Thoracic aorta (tissue), 2 donors: ENCODE data around the gene CSF1. TPM values are rescaled to one million over a fixed set of nuclear protein-coding genes. Genes with fewer than 3 reads are reported as not detected.

Experiments
- ATAC-seq: fragments of 150-250 bp; one replicate; pipeline ENCODE4 v1.8.0; 2017; ENCODE audit warnings: low read depth; ENCODE audit not compliant: insufficient number of reproducible peaks, low FRiP score
- DNase-seq: peaks from one replicate; pipeline ENCODE4 v3.0.0-alpha.2; 2020; ENCODE audit warnings: low spot score
- H3K27ac ChIP-seq, 2 donors: fragments of 200-600 bp; sonication (generic); 1 replicate in 1 of 2; 2 replicates in 1 of 2; pipeline ENCODE4 v1.5.1; 2016; ENCODE audit warnings: mild to moderate bottlenecking in 2 of 2, moderate library complexity in 2 of 2
- H3K27me3 ChIP-seq: fragments of 200-600 bp; sonication (generic); replicated peaks from 2 replicates; pipeline ENCODE4 v1.6.0; 2016; ENCODE audit warnings: mild to moderate bottlenecking; ENCODE audit not compliant: insufficient read depth
- H3K36me3 ChIP-seq: fragments of 200-600 bp; sonication (generic); one replicate; pipeline ENCODE4 v1.5.1; 2016
- H3K4me1 ChIP-seq, 2 donors: fragments of 200-600 bp; sonication (generic); 1 replicate in 1 of 2; 2 replicates in 1 of 2; pipeline versions ENCODE4 v1.5.1 to v1.6.0; 2016; ENCODE audit warnings: low read depth in 2 of 2, mild to moderate bottlenecking in 1 of 2; ENCODE audit not compliant: control insufficient read depth in 1 of 2
- H3K4me3 ChIP-seq: fragments of 200-600 bp; sonication (generic); 2 replicates; pipeline ENCODE4 v1.5.1; 2016; ENCODE audit warnings: mild to moderate bottlenecking
- H3K9me3 ChIP-seq: fragments of 200-600 bp; sonication (generic); 2 replicates; pipeline ENCODE4 v1.5.1; 2016
- total RNA-seq, 2 donors: library from RNA; depleted of rRNA; stranded (reverse); fragments of >200 nt; gene quantifications; one replicate each; pipeline versions ENCODE4 v1.1.0 to v1.2.3, GENCODE V29; 2016
- TF ChIP-seq, protein P1 (sequence below): fragments of 200-600 bp; sonication (generic); IDR thresholded peaks from one replicate; pipeline ENCODE4 v1.5.1; 2019; ENCODE audit warnings: antibody characterized with exemption

CSF1 gene
- total RNA-seq, 2 donors from 2014 or later = 146 to 171 TPM

DNA sequence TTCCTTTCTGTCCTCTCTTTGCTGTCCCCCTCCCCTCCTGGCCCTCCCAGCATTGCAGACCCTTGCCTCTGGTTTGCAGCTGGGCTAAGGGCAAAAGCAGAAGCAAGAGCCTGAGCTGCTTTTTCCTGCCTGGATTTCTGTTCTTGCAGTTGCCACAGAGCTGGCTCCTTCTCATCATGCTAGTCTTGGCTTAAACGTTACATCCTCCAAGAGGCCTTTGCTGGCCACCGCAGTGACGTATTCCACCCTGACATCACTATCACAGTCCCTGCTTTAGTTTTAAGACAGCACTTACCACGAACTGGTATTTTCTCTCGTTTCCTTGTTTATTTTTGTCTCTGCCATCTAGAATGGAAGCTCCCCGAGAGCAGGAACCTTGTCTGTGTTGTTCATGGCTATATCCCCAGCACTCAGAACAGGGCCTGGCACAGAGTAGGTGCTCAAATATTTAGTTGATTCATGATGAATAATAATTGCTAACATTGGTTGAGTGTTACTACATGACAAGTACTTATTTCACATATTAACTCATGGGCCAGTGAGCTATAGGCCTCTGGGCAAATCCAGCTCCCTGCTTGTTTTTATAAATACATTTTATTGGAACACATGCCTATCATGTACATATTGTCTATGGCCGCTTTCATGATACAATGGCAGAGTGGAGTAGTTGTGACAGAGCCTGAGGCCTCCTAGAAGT is 13.2 kb upstream of the CSF1 start:
- DNase-seq (no peak), ATAC-seq (no peak)
- H3K36me3 ChIP-seq = no peaks in the 10 kb centered on the region
- no peak overlapping the region for H3K27ac ChIP-seq
- H3K9me3 ChIP-seq = no peaks in the 10 kb centered on the region
- H3K4me3 ChIP-seq = no peak overlapping the region
- peaks cover 6 to 13% of the 10 kb centered on the region in 2 donors for H3K4me1 ChIP-seq
- H3K27me3 ChIP-seq = no peaks in the 10 kb centered on the region
- TF ChIP-seq, protein P1, sequence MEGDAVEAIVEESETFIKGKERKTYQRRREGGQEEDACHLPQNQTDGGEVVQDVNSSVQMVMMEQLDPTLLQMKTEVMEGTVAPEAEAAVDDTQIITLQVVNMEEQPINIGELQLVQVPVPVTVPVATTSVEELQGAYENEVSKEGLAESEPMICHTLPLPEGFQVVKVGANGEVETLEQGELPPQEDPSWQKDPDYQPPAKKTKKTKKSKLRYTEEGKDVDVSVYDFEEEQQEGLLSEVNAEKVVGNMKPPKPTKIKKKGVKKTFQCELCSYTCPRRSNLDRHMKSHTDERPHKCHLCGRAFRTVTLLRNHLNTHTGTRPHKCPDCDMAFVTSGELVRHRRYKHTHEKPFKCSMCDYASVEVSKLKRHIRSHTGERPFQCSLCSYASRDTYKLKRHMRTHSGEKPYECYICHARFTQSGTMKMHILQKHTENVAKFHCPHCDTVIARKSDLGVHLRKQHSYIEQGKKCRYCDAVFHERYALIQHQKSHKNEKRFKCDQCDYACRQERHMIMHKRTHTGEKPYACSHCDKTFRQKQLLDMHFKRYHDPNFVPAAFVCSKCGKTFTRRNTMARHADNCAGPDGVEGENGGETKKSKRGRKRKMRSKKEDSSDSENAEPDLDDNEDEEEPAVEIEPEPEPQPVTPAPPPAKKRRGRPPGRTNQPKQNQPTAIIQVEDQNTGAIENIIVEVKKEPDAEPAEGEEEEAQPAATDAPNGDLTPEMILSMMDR = no peak

DNA sequence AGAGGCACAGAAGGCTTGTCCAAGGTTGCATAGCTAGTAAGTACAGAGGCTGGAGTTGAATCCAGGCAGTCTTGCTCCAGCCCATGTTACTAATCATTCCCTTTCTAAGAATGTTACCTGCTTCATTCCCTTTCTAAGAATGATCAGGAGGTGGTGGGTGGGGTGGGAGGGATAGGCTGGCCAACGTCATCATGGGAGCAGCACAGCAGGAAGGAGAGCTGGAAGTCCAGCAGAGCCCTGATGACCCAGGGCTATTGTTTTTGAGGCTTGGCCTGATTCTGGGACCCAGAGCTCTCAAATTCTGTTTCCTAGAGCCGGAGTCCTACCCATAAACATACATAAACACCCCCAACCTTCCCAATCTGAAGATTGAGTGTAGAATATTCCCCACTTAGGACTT is 11.8 kb upstream of the CSF1 start:
- no peak for ATAC-seq
- Histone ChIP-seq H3K4me3 (no peak overlapping the region), H3K9me3 (no peaks in the 10 kb centered on the region), H3K4me1 (peaks cover 6 to 20% of the 10 kb centered on the region in 2 donors), H3K36me3 (no peaks in the 10 kb centered on the region), H3K27me3 (no peaks in the 10 kb centered on the region), H3K27ac (no peak overlapping the region)
- TF ChIP-seq, protein P1 = no peak
- DNase-seq = no peak

DNA sequence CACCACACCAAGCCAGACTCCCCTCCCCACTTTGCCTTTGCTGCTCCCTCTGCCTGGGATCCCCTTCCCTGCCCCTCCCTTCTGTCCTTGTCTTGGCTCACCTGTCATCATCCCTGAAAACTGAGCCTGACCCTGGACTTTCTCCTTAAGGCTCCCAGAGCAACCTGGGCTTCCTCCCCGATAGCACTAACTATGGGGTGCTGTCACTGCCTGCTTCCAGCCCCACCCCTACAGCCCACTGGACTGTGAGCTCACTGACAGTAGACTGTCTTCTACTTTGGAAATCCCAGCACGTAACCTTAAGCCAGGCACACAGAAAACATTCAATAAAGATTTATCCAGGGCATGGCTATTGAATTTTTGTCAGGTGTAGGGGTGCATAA is 9.5 kb upstream of the CSF1 start:
- DNase-seq (no peak), ATAC-seq (no peak)
- TF ChIP-seq, protein P1 = no peak
- H3K4me1 ChIP-seq = peaks cover 3 to 9% of the 10 kb centered on the region in 2 donors
- H3K9me3 ChIP-seq = no peaks in the 10 kb centered on the region
- H3K27me3 ChIP-seq = no peaks in the 10 kb centered on the region
- no peak overlapping the region for H3K4me3 ChIP-seq
- no peaks in the 10 kb centered on the region for H3K36me3 ChIP-seq
- H3K27ac ChIP-seq = no peak overlapping the region

DNA sequence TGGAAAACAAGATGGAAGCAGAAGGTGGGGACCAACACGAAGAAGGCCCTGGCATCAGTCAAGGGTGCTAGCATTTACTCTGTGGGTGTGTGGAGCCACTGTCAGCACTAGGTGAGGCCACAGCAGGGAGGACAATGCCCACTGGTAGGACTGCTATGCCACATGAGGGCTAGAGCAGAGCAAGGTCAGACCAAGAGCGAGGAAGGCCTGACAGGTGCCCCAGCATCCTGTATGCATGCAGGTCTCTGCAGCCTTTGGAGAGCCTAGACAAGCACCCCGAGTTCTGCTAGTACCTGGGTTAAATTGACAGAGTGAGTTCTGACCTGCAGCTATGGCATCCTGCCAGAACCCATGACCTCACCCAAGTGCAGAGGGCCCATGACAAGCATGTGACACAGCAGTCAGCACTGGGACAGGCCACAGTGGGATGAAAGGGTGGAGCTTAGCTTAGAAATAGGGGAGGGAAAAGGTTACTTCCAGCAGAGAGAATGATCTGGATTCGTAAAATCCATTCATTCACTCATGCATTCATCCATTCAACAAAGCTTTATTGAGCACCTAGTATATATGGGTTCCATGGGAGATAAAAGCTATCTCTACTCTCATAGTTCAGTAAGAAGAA is 9.0 kb upstream of the CSF1 start:
- peaks cover 0 to 7% of the 10 kb centered on the region in 2 donors for H3K4me1 ChIP-seq

More for the DNA sequence above, 9.0 kb upstream of the CSF1 start:
- H3K36me3 ChIP-seq = no peaks in the 10 kb centered on the region
- H3K27ac ChIP-seq = no peak overlapping the region
- TF ChIP-seq, protein P1 = no peak
- no peak for ATAC-seq
- DNase-seq = no peak
- no peaks in the 10 kb centered on the region for H3K27me3 ChIP-seq
- no peaks in the 10 kb centered on the region for H3K9me3 ChIP-seq
- no peak overlapping the region for H3K4me3 ChIP-seq
